HepG2 (cell line): ENCODE results near the gene ETFA. TPM values are rescaled to one million over a fixed set of nuclear protein-coding genes. Genes with fewer than 3 reads are reported as not detected.

Experiments
- ELF1 ChIP-seq: sonication (generic); formaldehyde crosslinking; IDR thresholded peaks from 2 replicates; pipeline ENCODE4 v1.4.0; 2020; ENCODE audit warnings: missing genetic modification reagents
- FOXK2 ChIP-seq: fragments of 450-650 bp; IDR thresholded peaks from 2 replicates; pipeline ENCODE4 v1.6.1; 2016
- HMG20A ChIP-seq: IDR thresholded peaks from 2 replicates; pipeline ENCODE4 v1.6.1; 2016; ENCODE audit warnings: borderline replicate concordance
- KLF15 ChIP-seq: sonication (generic); formaldehyde crosslinking; IDR thresholded peaks from 2 replicates; pipeline ENCODE4 v1.8.1; 2023; ENCODE audit warnings: borderline replicate concordance, mild to moderate bottlenecking, inconsistent platforms, missing genetic modification reagents, mixed read lengths
- LBX2 ChIP-seq: sonication (generic); formaldehyde crosslinking; IDR thresholded peaks from 2 replicates; pipeline ENCODE4 v1.5.0; 2020; ENCODE audit warnings: missing genetic modification reagents, mild to moderate bottlenecking, borderline replicate concordance
- MEIS2 ChIP-seq: sonication (generic); formaldehyde crosslinking; IDR thresholded peaks from 2 replicates; pipeline ENCODE4 v1.9.0; 2021; ENCODE audit warnings: mild to moderate bottlenecking, missing genetic modification reagents
- MXD4 ChIP-seq: IDR thresholded peaks from 2 replicates; pipeline ENCODE4 v1.6.1; 2016; ENCODE audit warnings: mild to moderate bottlenecking, missing biosample characterization, missing genetic modification reagents
- PRDM15 ChIP-seq: sonication (generic); formaldehyde crosslinking; IDR thresholded peaks from 2 replicates; pipeline ENCODE4 v1.4.0; 2020; ENCODE audit warnings: missing genetic modification reagents
- RFX1 ChIP-seq: fragments of 450-650 bp; IDR thresholded peaks from 2 replicates; pipeline ENCODE4 v1.6.1; 2017
- SMAD3 ChIP-seq: sonication (generic); formaldehyde crosslinking; IDR thresholded peaks from 2 replicates; pipeline ENCODE4 v1.4.0; 2020; ENCODE audit warnings: missing genetic modification reagents
- SMARCC2 ChIP-seq: fragments of 450-650 bp; IDR thresholded peaks from 2 replicates; pipeline ENCODE4 v1.6.1; 2017; ENCODE audit warnings: antibody characterized with exemption, mild to moderate bottlenecking
- SNAPC4 ChIP-seq: sonication (generic); formaldehyde crosslinking; IDR thresholded peaks from 2 replicates; pipeline ENCODE4 v1.4.0; 2020; ENCODE audit warnings: mild to moderate bottlenecking, missing genetic modification reagents
- TP53 ChIP-seq: sonication (generic); formaldehyde crosslinking; conservative IDR thresholded peaks from 2 replicates; pipeline ENCODE4 v1.4.0; 2020; ENCODE audit warnings: missing genetic modification reagents
- ZBTB38 ChIP-seq: sonication (generic); formaldehyde crosslinking; IDR thresholded peaks from 2 replicates; pipeline ENCODE4 v1.5.1; 2020; ENCODE audit warnings: mild to moderate bottlenecking, missing genetic modification reagents
- ZFYVE20 ChIP-seq: sonication (generic); formaldehyde crosslinking; IDR thresholded peaks from 2 replicates; pipeline ENCODE4 v1.8.0; 2023; ENCODE audit warnings: low read depth, mild to moderate bottlenecking, moderate library complexity, missing genetic modification reagents, borderline replicate concordance
- ZNF343 ChIP-seq: sonication (generic); formaldehyde crosslinking; IDR thresholded peaks from 2 replicates; pipeline ENCODE4 v1.4.0; 2020; ENCODE audit warnings: mild to moderate bottlenecking, missing genetic modification reagents
- ZNF773 ChIP-seq: sonication (generic); formaldehyde crosslinking; IDR thresholded peaks from 2 replicates; pipeline ENCODE4 v1.4.0; 2020; ENCODE audit warnings: missing genetic modification reagents, borderline replicate concordance
- ZNF891 ChIP-seq: sonication (generic); formaldehyde crosslinking; IDR thresholded peaks from 2 replicates; pipeline ENCODE4 v1.5.0; 2020; ENCODE audit warnings: mild to moderate bottlenecking, missing genetic modification reagents
- polyA plus RNA-seq, 8 experiments: library from polyadenylated mRNA; depleted of rRNA in 3 of 8; stranded (reverse) in 7 of 8; unstranded in 1 of 8; fragments of >200 nt; fragmentation: Illumina TruSeq in 4 of 8; extraction: Trizol in 4 of 8; gene quantifications; 2 replicates each; pipeline versions ENCODE4 v1.2.1 to v1.2.3, GENCODE V29; 2011 to 2016; ENCODE audit warnings: low read depth in 4 of 8, missing spikeins in 1 of 8, mixed read lengths in 1 of 8; ENCODE audit not compliant: insufficient read depth in 1 of 8
- total RNA-seq, 5 experiments: library from RNA; depleted of rRNA; stranded (reverse); fragments of >200 nt; fragmentation: Illumina TruSeq; extraction: Trizol; gene quantifications; 2 replicates each; pipeline ENCODE4 v1.2.3, GENCODE V29; 2016; ENCODE audit warnings: low read depth in 1 of 5
- TF ChIP-seq, protein P1 (sequence below): sonication (generic); formaldehyde crosslinking; IDR thresholded peaks from 2 replicates; pipeline ENCODE4 v1.4.0; 2020; ENCODE audit warnings: missing genetic modification reagents

The ETFA gene
- total and polyA plus RNA-seq, 2 of the 13 experiments (the other 11 are each of a cell fraction or from before 2014, with no cell fraction given) = 291 to 396 TPM

- TF ChIP-seq HMG20A (CRISPR knock-in tag) (no peak), ZNF343 (CRISPR knock-in tag) (peak; percentile 69; the same call in 1 of the 2 replicates), FOXK2 (no peak), PRDM15 (no peak; the same call in 1 of the 2 replicates), ZNF891 (CRISPR knock-in tag) (peak; percentile 84; the same call in 1 of the 2 replicates), ELF1 (CRISPR knock-in tag) (peak; percentile 59), MXD4 (peak; percentile 89), TP53 (0 out of 2 replicates have a peak, but pooled peaks have one; percentile 8), ZFYVE20 (CRISPR knock-in tag) (no peak), SMAD3 (peak; percentile 78), SMARCC2 (no peak), KLF15 (no peak), ZBTB38 (CRISPR knock-in tag) (peak; percentile 88; the same call in 1 of the 2 replicates), RFX1 (no peak), ZNF773 (CRISPR knock-in tag) (peak; percentile 28; the same call in 1 of the 2 replicates), MEIS2 (CRISPR knock-in tag) (no peak), LBX2 (CRISPR knock-in tag) (0 out of 2 replicates have a peak, but pooled peaks have one; percentile 34), SNAPC4 (CRISPR knock-in tag) (peak; percentile 82; the same call in 1 of the 2 replicates)
- TF ChIP-seq, protein P1, sequence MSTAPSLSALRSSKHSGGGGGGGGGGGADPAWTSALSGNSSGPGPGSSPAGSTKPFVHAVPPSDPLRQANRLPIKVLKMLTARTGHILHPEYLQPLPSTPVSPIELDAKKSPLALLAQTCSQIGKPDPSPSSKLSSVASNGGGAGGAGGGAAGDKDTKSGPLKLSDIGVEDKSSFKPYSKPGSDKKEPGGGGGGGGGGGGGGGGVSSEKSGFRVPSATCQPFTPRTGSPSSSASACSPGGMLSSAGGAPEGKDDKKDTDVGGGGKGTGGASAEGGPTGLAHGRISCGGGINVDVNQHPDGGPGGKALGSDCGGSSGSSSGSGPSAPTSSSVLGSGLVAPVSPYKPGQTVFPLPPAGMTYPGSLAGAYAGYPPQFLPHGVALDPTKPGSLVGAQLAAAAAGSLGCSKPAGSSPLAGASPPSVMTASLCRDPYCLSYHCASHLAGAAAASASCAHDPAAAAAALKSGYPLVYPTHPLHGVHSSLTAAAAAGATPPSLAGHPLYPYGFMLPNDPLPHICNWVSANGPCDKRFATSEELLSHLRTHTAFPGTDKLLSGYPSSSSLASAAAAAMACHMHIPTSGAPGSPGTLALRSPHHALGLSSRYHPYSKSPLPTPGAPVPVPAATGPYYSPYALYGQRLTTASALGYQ (CRISPR knock-in tag) = no peak
Measured at GRCh38 chr15:76311100-76311953, at the start of gene ETFA (continued).
